OCI-M1 (cell line): ENCODE results near the gene NOS1.

Source experiments
- DNase-seq: peaks from one replicate; lab custom pipeline; 2025; lab: John Stamatoyannopoulos, UW

NOS1 gene

GRCh38 chr12:117172168-117172567, 189.3 kb downstream of the NOS1 start:
- no peak for DNase-seq

- DNase-seq, result no peak
Measured at GRCh38 chr12:117171499-117172162, 189.8 kb downstream of the NOS1 start.

GRCh38 chr12:117169548-117169947, 191.9 kb downstream of the NOS1 start:
- DNase-seq, result no peak

- DNase-seq, result no peak
Measured at GRCh38 chr12:117168976-117169375, 192.4 kb downstream of the NOS1 start.

- no peak for DNase-seq
Measured at GRCh38 chr12:117167769-117168168, 193.7 kb downstream of the NOS1 start.

- no peak for DNase-seq
Measured at GRCh38 chr12:117166107-117166506, 195.3 kb downstream of the NOS1 start.

GRCh38 chr12:117165342-117165741, 196.1 kb downstream of the NOS1 start:
- no peak for DNase-seq

GRCh38 chr12:117162633-117163032, 198.8 kb downstream of the NOS1 start:
- DNase-seq, result no peak

GRCh38 chr12:117162167-117162539, 199.3 kb downstream of the NOS1 start:
- no peak for DNase-seq

GRCh38 chr12:117161460-117162166, 199.8 kb downstream of the NOS1 start:
- peak; percentile 2 for DNase-seq

GRCh38 chr12:117159674-117160073, 201.8 kb downstream of the NOS1 start:
- DNase-seq, result no peak

GRCh38 chr12:117158911-117159553, 202.4 kb downstream of the NOS1 start:
- no peak for DNase-seq
